ENCODE data around the gene HHIPL1. TPM values are rescaled to one million over a fixed set of nuclear protein-coding genes. Genes with fewer than 3 reads are reported as not detected.

Gene HHIPL1
- total RNA-seq, 2 experiments from 2014 or later: 0.07 TPM; not detected in 1

- Mint-ChIP-seq H3K27ac (no peak overlapping the region), H3K27me3 (peaks cover 10% of the 10 kb centered on the region), H3K36me3 (ENCODE audit: low read depth) (peaks cover 8% of the 10 kb centered on the region), H3K4me3 (no peak overlapping the region), H3K4me1 (no peaks in the 10 kb centered on the region), H3K9me3 (ENCODE audit: low read depth) (peaks cover 10% of the 10 kb centered on the region)
- POLR2A ChIA-PET: no interaction called here
- intact Hi-C loops (cut with DNase I, micrococcal nuclease): no loop called here
- CTCF ChIA-PET: no interaction called here
- ATAC-seq: no peak
- no peak for DNase-seq
These were observed 57.2 kb downstream of the HHIPL1 start for GRCh38 chr14:99702115-99702514.

DNA sequence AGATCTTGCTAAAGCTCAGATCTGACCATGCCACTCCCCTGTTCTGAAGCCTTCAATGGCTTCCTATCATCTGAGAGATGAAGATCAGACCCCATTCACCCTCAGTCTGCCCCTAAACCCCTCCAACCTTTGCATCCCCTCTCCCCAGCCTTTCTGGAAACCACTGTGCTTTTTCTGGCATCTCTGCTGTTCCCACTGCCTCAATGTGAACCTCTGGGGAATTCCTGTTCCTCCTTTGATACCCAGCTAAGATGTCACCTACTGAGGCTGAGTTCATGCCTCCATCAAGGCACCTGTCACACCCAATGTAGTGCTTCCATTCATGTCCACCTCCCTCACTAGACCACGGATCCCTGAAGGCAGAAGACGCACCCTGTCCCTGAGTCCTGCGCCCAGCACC lies 58.5 kb downstream of the HHIPL1 start:
- POLR2A ChIA-PET: no interaction called here
- Mint-ChIP-seq H3K27me3 (peaks cover 5% of the 10 kb centered on the region), H3K36me3 (ENCODE audit: low read depth) (peaks cover 8% of the 10 kb centered on the region), H3K27ac (no peak overlapping the region), H3K4me3 (no peak overlapping the region), H3K9me3 (ENCODE audit: low read depth) (peaks cover 10% of the 10 kb centered on the region), H3K4me1 (no peaks in the 10 kb centered on the region)
- CTCF ChIA-PET: interaction anchor here (0.6 to 1.3 kb wide), 3 partner anchors 15 to 49 kb away, joined by 3 read pairs; no protein-coding TSS in a partner anchor
- DNase-seq (no peak), ATAC-seq (no peak)
- intact Hi-C loops (cut with DNase I, micrococcal nuclease): no loop called here

- Mint-ChIP-seq H3K27me3 (peaks cover 7% of the 10 kb centered on the region), H3K36me3 (ENCODE audit: low read depth) (peaks cover 8% of the 10 kb centered on the region), H3K27ac (no peak overlapping the region), H3K9me3 (ENCODE audit: low read depth) (peaks cover 10% of the 10 kb centered on the region), H3K4me3 (no peak overlapping the region), H3K4me1 (no peaks in the 10 kb centered on the region)
- ATAC-seq (no peak), DNase-seq (no peak)
- POLR2A ChIA-PET: no interaction called here
- CTCF ChIA-PET: interaction anchor here (0.6 to 1.3 kb wide), 2 partner anchors 16 to 66 kb away, joined by 3 read pairs; no protein-coding TSS in a partner anchor
- intact Hi-C loops (cut with DNase I, micrococcal nuclease): no loop called here
These were observed 59.1 kb downstream of the HHIPL1 start for GRCh38 chr14:99704037-99704436.

DNA sequence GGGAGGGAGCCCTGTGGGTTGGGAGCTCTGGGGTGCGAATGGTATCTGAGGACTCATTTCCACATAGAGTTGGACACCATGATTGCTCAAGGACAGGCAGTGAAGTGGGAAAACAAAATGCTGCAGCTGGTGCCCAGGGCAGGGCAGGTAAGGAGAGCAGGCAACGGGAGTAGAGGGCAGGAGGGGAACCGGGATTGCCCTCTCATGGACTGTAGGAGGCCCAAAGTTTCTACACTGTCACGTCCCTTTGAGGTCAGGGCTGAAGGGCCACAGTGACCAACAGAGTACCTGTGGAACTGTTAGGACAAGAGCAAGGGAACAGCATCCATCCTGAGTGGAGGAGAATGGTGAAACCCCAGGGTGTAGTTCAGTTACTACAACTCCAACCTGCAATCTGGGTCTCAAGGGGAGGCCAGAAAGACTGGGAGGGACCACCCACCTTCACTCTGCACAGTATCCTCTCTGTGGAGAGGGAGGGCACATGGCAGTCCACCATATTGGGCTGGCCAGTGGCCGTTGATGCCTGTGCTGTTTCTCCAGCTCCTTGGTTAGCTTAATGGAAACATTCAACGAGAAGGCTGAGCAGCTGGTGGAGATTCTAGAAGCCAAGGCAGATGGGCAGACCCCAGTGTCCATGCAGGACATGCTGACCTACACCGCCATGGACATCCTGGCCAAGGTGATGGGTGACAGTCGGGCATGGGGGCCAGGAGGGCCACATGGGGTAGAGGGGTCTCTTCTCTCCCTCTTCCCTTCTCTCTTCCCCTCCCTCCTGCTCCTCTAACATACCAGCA lies 61.4 kb downstream of the HHIPL1 start:
- Mint-ChIP-seq H3K27ac (no peak overlapping the region), H3K9me3 (ENCODE audit: low read depth) (peaks cover 10% of the 10 kb centered on the region), H3K4me3 (no peak overlapping the region), H3K4me1 (no peaks in the 10 kb centered on the region), H3K27me3 (peaks cover 7% of the 10 kb centered on the region), H3K36me3 (ENCODE audit: low read depth) (peaks cover 8% of the 10 kb centered on the region)
- intact Hi-C loops (cut with DNase I, micrococcal nuclease): no loop called here
- ATAC-seq (no peak), DNase-seq (no peak)
- ChIA-PET CTCF (interaction anchor here (0.9 to 1.1 kb wide), 2 partner anchors 12 to 18 kb away, joined by 5 to 7 read pairs; no protein-coding TSS in a partner anchor), POLR2A (no interaction called here)

GRCh38 chr14:99707420-99707819 lies 62.5 kb downstream of the HHIPL1 start:
- Mint-ChIP-seq H3K27ac (no peak overlapping the region), H3K27me3 (peaks cover 7% of the 10 kb centered on the region), H3K4me1 (no peaks in the 10 kb centered on the region), H3K36me3 (ENCODE audit: low read depth) (peaks cover 8% of the 10 kb centered on the region), H3K4me3 (no peak overlapping the region), H3K9me3 (ENCODE audit: low read depth) (peaks cover 10% of the 10 kb centered on the region)
- intact Hi-C loops (cut with DNase I, micrococcal nuclease): no loop called here
- ChIA-PET POLR2A (no interaction called here), CTCF (interaction anchor here (0.6 kb wide), 1 partner anchor 60 kb away, joined by 3 read pairs; no protein-coding TSS in a partner anchor)
- ATAC-seq (no peak), DNase-seq (no peak)

GRCh38 chr14:99707921-99708320 lies 63.0 kb downstream of the HHIPL1 start:
- intact Hi-C loops (cut with DNase I, micrococcal nuclease): no loop called here

GRCh38 chr14:99708449-99708848 lies 63.5 kb downstream of the HHIPL1 start:
- H3K27ac Mint-ChIP-seq: no peak overlapping the region
- DNase-seq: no peak
- intact Hi-C loops (cut with DNase I, micrococcal nuclease): no loop called here
- no peak overlapping the region for H3K4me3 Mint-ChIP-seq
- no peak for ATAC-seq
- H3K4me1 Mint-ChIP-seq: no peaks in the 10 kb centered on the region
- H3K36me3 Mint-ChIP-seq (ENCODE audit: low read depth): peaks cover 2% of the 10 kb centered on the region
- H3K9me3 Mint-ChIP-seq (ENCODE audit: low read depth): peaks cover 6% of the 10 kb centered on the region
- ChIA-PET POLR2A (no interaction called here), CTCF (no interaction called here)
- peaks cover 10% of the 10 kb centered on the region for H3K27me3 Mint-ChIP-seq

More at GRCh38 chr14:99707921-99708320, 63.0 kb downstream of the HHIPL1 start:
- Mint-ChIP-seq H3K4me1 (no peaks in the 10 kb centered on the region), H3K27ac (no peak overlapping the region), H3K36me3 (ENCODE audit: low read depth) (peaks cover 8% of the 10 kb centered on the region), H3K9me3 (ENCODE audit: low read depth) (peaks cover 11% of the 10 kb centered on the region), H3K4me3 (no peak overlapping the region), H3K27me3 (peaks cover 11% of the 10 kb centered on the region)
- no peak for DNase-seq
- ChIA-PET CTCF (no interaction called here), POLR2A (no interaction called here)
- ATAC-seq: no peak

DNA sequence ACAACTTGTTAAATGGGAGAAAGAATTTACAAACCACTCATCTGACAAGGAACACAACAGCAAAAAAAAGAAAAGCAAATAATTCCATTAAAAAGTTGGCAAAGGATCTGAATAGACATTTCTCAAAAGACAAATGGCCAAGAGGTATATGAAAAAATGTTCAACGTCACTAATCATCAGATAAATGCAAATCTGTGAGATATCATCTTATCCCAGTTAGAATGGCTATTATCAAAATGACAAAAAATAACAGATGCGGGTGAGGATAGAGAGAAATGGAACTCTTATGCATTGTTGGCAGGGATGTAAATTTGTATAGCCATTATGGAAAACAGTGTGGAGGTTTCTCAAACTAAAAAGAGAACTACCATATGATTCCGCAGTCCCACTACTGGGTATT lies 69.0 kb downstream of the HHIPL1 start:
- intact Hi-C loops (cut with DNase I, micrococcal nuclease): no loop called here
- no peaks in the 10 kb centered on the region for H3K4me1 Mint-ChIP-seq

DNA sequence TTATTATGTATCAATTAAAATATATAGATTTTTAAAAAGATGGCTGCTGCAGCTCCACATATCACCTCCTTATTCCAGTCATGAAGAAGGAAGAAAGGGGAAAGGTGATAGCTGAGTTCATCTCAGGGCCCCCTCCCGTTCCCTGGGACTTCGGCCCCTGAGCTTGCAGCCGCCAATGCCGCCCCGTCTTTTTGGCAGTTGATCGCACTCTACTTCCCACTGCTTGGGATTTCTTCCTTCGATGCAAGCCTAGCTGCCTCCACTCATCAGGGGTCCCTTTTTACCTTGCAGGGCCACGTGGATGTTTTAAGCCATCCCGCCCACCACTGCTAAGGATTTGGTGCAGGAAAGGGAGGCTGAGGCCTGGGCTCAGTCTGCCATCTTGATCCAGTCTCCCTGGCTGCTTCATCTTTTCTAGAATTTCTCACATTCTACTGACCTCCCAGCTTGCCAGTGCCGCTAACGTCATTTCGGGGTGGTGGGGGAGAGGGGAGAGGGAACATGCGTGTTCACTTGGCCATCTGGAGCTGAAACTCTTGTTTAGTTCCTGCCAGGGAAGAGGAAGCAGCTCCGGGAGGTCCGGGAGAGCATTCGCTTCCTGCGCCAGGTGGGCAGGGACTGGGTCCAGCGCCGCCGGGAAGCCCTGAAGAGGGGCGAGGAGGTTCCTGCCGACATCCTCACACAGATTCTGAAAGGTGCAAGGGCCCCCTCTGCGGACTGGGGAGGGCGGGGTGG lies 70.5 kb downstream of the HHIPL1 start:
- H3K9me3 Mint-ChIP-seq (ENCODE audit: low read depth): peaks cover 3% of the 10 kb centered on the region
- intact Hi-C loops (cut with DNase I, micrococcal nuclease): no loop called here
- no peaks in the 10 kb centered on the region for H3K36me3 Mint-ChIP-seq (ENCODE audit: low read depth)
- H3K27ac Mint-ChIP-seq: no peak overlapping the region
- no peak for DNase-seq
- ChIA-PET POLR2A (no interaction called here), CTCF (interaction anchor here (1.0 to 1.6 kb wide), 2 partner anchors 15 kb away, joined by 3 to 7 read pairs; no protein-coding TSS in a partner anchor)
- peaks cover 13% of the 10 kb centered on the region for H3K27me3 Mint-ChIP-seq
- H3K4me3 Mint-ChIP-seq: no peak overlapping the region
- no peaks in the 10 kb centered on the region for H3K4me1 Mint-ChIP-seq
- ATAC-seq: no peak

More for the DNA sequence above, 69.0 kb downstream of the HHIPL1 start:
- H3K27me3 Mint-ChIP-seq: peaks cover 13% of the 10 kb centered on the region
- H3K27ac Mint-ChIP-seq: no peak overlapping the region
- H3K36me3 Mint-ChIP-seq (ENCODE audit: low read depth): no peaks in the 10 kb centered on the region
- CTCF ChIA-PET: no interaction called here
- no peak for DNase-seq
- POLR2A ChIA-PET: no interaction called here
- H3K9me3 Mint-ChIP-seq (ENCODE audit: low read depth): peaks cover 3% of the 10 kb centered on the region
- no peak for ATAC-seq
- H3K4me3 Mint-ChIP-seq: no peak overlapping the region

DNA sequence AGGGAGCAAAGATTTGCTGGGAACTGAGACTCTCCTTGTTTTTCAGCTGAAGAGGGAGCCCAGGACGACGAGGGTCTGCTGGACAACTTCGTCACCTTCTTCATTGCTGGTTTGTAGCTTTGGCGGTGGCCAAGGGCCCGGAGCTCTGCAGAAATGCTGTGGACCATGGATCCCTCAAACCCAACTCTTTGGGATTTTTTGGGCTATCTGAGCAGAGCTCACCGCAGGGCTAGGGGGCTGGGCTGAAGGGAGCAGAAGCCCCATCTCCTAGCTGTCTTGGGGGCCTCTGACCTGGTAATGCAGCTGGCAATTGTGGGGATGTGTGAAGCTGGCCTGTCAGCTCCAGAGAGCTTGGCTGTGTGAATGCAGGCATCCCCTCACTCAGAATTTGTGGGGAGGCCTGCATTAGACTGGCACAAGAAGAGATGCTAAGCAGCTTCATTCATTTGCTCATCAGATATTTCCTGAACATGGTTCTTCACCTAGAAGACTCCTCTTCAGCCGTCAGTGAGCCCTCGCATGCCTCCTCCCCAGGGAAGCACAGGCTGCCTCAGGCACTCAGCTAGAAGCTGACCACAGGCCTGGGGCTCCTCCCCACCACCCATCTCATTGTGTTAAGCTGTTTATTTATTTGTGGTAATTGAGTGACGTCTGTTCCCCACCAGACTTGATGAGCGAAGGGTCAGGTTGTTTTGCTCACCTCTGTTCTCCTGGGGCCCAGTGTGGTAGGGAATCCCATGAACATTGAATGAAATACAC lies 71.3 kb downstream of the HHIPL1 start:
- intact Hi-C loops (cut with DNase I, micrococcal nuclease): no loop called here
- Mint-ChIP-seq H3K27ac (no peak overlapping the region), H3K9me3 (ENCODE audit: low read depth) (peaks cover 3% of the 10 kb centered on the region), H3K4me3 (no peak overlapping the region), H3K36me3 (ENCODE audit: low read depth) (no peaks in the 10 kb centered on the region), H3K4me1 (no peaks in the 10 kb centered on the region), H3K27me3 (peaks cover 13% of the 10 kb centered on the region)
- ChIA-PET POLR2A (no interaction called here), CTCF (interaction anchor here (1.0 to 1.6 kb wide), 2 partner anchors 14 to 15 kb away, joined by 3 to 7 read pairs; no protein-coding TSS in a partner anchor)
- DNase-seq (no peak), ATAC-seq (no peak)

- no peaks in the 10 kb centered on the region for H3K36me3 Mint-ChIP-seq (ENCODE audit: low read depth)
- no peak overlapping the region for H3K27ac Mint-ChIP-seq
- DNase-seq (no peak), ATAC-seq (no peak)
- H3K4me1 Mint-ChIP-seq: no peaks in the 10 kb centered on the region
- H3K4me3 Mint-ChIP-seq: no peak overlapping the region
- CTCF ChIA-PET: interaction anchor here (1.1 to 1.6 kb wide), 2 partner anchors 14 kb away, joined by 3 to 7 read pairs; no protein-coding TSS in a partner anchor
- peaks cover 13% of the 10 kb centered on the region for H3K27me3 Mint-ChIP-seq
- H3K9me3 Mint-ChIP-seq (ENCODE audit: low read depth): peaks cover 3% of the 10 kb centered on the region
- intact Hi-C loops (cut with DNase I, micrococcal nuclease): no loop called here
- POLR2A ChIA-PET: no interaction called here
These were observed 72.1 kb downstream of the HHIPL1 start for GRCh38 chr14:99716850-99717681.
